ENCODE data around the gene KCNQ5.

- no peak for TF ChIP-seq CTCF (IDR thresholded peaks at IDR 0.05; ENCODE audit: low read depth, low read length, poor library complexity, severe bottlenecking)
- TF ChIP-seq EZH2phosphoT487 (IDR thresholded peaks at IDR 0.05; ENCODE audit: borderline replicate concordance, low read length), result no peak
Observed at GRCh38 chr6:73027691-73028090, 405.8 kb downstream of the KCNQ5 start.

Measured in DOHH2 (cell line).